HFFc6 (cell line): Measurements from ENCODE around the gene CDADC1. TPM values are rescaled to one million over a fixed set of nuclear protein-coding genes. Genes with fewer than 3 reads are reported as not detected.
A peak's percentile ranks its signal among the peaks of the same experiment; 100 is the strongest.

ENCODE experiments used
- DNase-seq: peaks from one replicate; pipeline ENCODE4 v3.0.0-alpha.2; 2018
- H3K27ac Mint-ChIP-seq: 2 replicates; pipeline ENCODE4 v1.8.0; 2020; ENCODE audit warnings: mild to moderate bottlenecking, mixed read lengths
- H3K27me3 Mint-ChIP-seq: 2 replicates; pipeline ENCODE4 v1.8.0; 2021; ENCODE audit warnings: mild to moderate bottlenecking, moderate library complexity, mixed read lengths; ENCODE audit not compliant: insufficient read depth
- H3K36me3 Mint-ChIP-seq: 2 replicates; pipeline ENCODE4 v1.8.0; 2021; ENCODE audit warnings: low read depth, mixed read lengths
- H3K4me1 Mint-ChIP-seq: 2 replicates; pipeline ENCODE4 v1.8.0; 2020; ENCODE audit warnings: low read depth, mixed read lengths
- H3K4me3 Mint-ChIP-seq: 2 replicates; pipeline ENCODE4 v1.8.0; 2020; ENCODE audit warnings: mild to moderate bottlenecking, moderate library complexity, mixed read lengths
- H3K9me3 Mint-ChIP-seq: 2 replicates; pipeline ENCODE4 v1.8.0; 2020; ENCODE audit warnings: mild to moderate bottlenecking, mixed read lengths
- CTCF ChIP-seq: fragments of 200-600 bp; sonication (generic); IDR thresholded peaks from 2 replicates; pipeline ENCODE4 v1.5.0; 2021; ENCODE audit warnings: antibody characterized with exemption, mild to moderate bottlenecking
- total RNA-seq, 6 experiments: library from RNA; stranded (reverse); fragmentation: NEBNext Ultra II Directional; extraction: Animal tissue kit (Norgen Biotek cat#: 25700); gene quantifications; 2 replicates in 1 of 6; 3 replicates in 5 of 6; pipeline ENCODE4 v1.2.3, GENCODE V29; 2021

CDADC1 gene
- total RNA-seq, 6 experiments from 2014 or later, result 5.3 to 8.7 (median 6.8) TPM

GRCh38 chr13:49225223-49226042 is 22.3 kb upstream of the CDADC1 start:
- H3K4me3 Mint-ChIP-seq, result no peak overlapping the region
- H3K4me1 Mint-ChIP-seq, result no peaks in the 10 kb centered on the region
- peaks cover 43% of the 10 kb centered on the region for H3K27me3 Mint-ChIP-seq
- H3K9me3 Mint-ChIP-seq, result peaks cover 12% of the 10 kb centered on the region; the same call in 1 of the 2 replicates
- H3K27ac Mint-ChIP-seq, result no peak overlapping the region
- TF ChIP-seq CTCF, result no peak
- no peak for DNase-seq
- peaks cover 8% of the 10 kb centered on the region for H3K36me3 Mint-ChIP-seq

- TF ChIP-seq CTCF, result no peak
- H3K9me3 Mint-ChIP-seq, result peaks cover 7% of the 10 kb centered on the region; the same call in 1 of the 2 replicates
- peaks cover 3% of the 10 kb centered on the region for H3K36me3 Mint-ChIP-seq
- peaks cover 35% of the 10 kb centered on the region for H3K27me3 Mint-ChIP-seq
- no peak for DNase-seq
- H3K4me3 Mint-ChIP-seq, result no peak overlapping the region
- no peaks in the 10 kb centered on the region for H3K4me1 Mint-ChIP-seq
- H3K27ac Mint-ChIP-seq, result no peak overlapping the region
Measured at GRCh38 chr13:49226613-49227012, 21.1 kb upstream of the CDADC1 start.

GRCh38 chr13:49234741-49235140 is 13.0 kb upstream of the CDADC1 start:
- DNase-seq, result no peak
- no peak overlapping the region for H3K4me3 Mint-ChIP-seq
- peaks cover 9% of the 10 kb centered on the region for H3K4me1 Mint-ChIP-seq
- H3K27ac Mint-ChIP-seq, result no peak overlapping the region
- H3K36me3 Mint-ChIP-seq, result no peaks in the 10 kb centered on the region
- peaks cover 4% of the 10 kb centered on the region; the same call in 1 of the 2 replicates for H3K27me3 Mint-ChIP-seq
- H3K9me3 Mint-ChIP-seq, result no peaks in the 10 kb centered on the region
- no peak for TF ChIP-seq CTCF

- no peaks in the 10 kb centered on the region for H3K36me3 Mint-ChIP-seq
Measured at GRCh38 chr13:49235856-49236431, 11.8 kb upstream of the CDADC1 start.

GRCh38 chr13:49238621-49239020 is 9.1 kb upstream of the CDADC1 start:
- peaks cover 7% of the 10 kb centered on the region; the same call in 1 of the 2 replicates for H3K9me3 Mint-ChIP-seq
- no peak overlapping the region for H3K27ac Mint-ChIP-seq
- no peak for TF ChIP-seq CTCF
- peaks cover 9% of the 10 kb centered on the region for H3K4me1 Mint-ChIP-seq
- H3K27me3 Mint-ChIP-seq, result peaks cover 14% of the 10 kb centered on the region
- peak; percentile 45 for DNase-seq
- no peak overlapping the region for H3K4me3 Mint-ChIP-seq
- H3K36me3 Mint-ChIP-seq, result no peaks in the 10 kb centered on the region

More at GRCh38 chr13:49235856-49236431, 11.8 kb upstream of the CDADC1 start:
- DNase-seq, result no peak
- no peak overlapping the region for H3K27ac Mint-ChIP-seq
- peaks cover 9% of the 10 kb centered on the region for H3K4me1 Mint-ChIP-seq
- no peak overlapping the region for H3K4me3 Mint-ChIP-seq
- no peak for TF ChIP-seq CTCF
- H3K9me3 Mint-ChIP-seq, result no peaks in the 10 kb centered on the region
- peaks cover 4% of the 10 kb centered on the region; the same call in 1 of the 2 replicates for H3K27me3 Mint-ChIP-seq
